B cell (primary cell): ENCODE data around the gene LCE1F. TPM values are rescaled to one million over a fixed set of nuclear protein-coding genes. Genes with fewer than 3 reads are reported as not detected.

Experiments used
- ATAC-seq: fragments of 200-7000 bp; cut with Tn5 transposase; one replicate; pipeline ENCODE4 v1.10.0; 2021; ENCODE audit warnings: low read depth, mild to moderate bottlenecking, moderate number of reproducible peaks, moderate library complexity
- CTCF ChIA-PET: fragments of 350-600 bp; sonication (Branson Sonifier 250); formaldehyde crosslinking; loops from one replicate; lab custom pipeline; 2021; ENCODE audit warnings: antibody characterized with exemption, inconsistent platforms; lab: Charles Lee
- POLR2A ChIA-PET: fragments of 350-600 bp; sonication (Branson Sonifier 250); formaldehyde crosslinking; loops from one replicate; lab custom pipeline; 2021; ENCODE audit warnings: antibody characterized with exemption; lab: Charles Lee
- DNase-seq: peaks from one replicate; pipeline ENCODE4 v3.0.0; 2013
- H2AFZ ChIP-seq: 2 replicates; pipeline ENCODE4 v1.6.1; 2012; ENCODE audit warnings: mild to moderate bottlenecking, low read depth, low read length; ENCODE audit not compliant: insufficient read depth, poor library complexity, severe bottlenecking
- H3K27ac ChIP-seq, 2 donors: 1 replicate in 1 of 2; 2 replicates in 1 of 2; pipeline ENCODE4 v1.5.1; 2012 to 2013; ENCODE audit warnings: low read length in 2 of 2, mild to moderate bottlenecking in 2 of 2, moderate library complexity in 1 of 2
- H3K27me3 ChIP-seq, 4 experiments: fragments of 200-600 bp in 1 of 4; sonication (generic) in 1 of 4; replicated peaks in 1 of 4; 1 replicate in 2 of 4; 2 replicates in 2 of 4; pipeline versions ENCODE4 v1.6.1 to v1.7.0; 2013 to 2016; ENCODE audit warnings: low read length in 3 of 4, mild to moderate bottlenecking in 2 of 4, mixed read lengths in 1 of 4, moderate library complexity in 1 of 4; ENCODE audit not compliant: insufficient read depth in 4 of 4, control insufficient read depth in 3 of 4; ENCODE audit errors: control extremely low read depth in 1 of 4
- H3K36me3 ChIP-seq, 2 experiments: replicated peaks in 1 of 2; 1 replicate in 1 of 2; 2 replicates in 1 of 2; pipeline versions ENCODE4 v1.6.1 to v1.7.1; 2013; ENCODE audit warnings: low read length in 1 of 2; ENCODE audit not compliant: insufficient read depth in 2 of 2, control insufficient read depth in 1 of 2; ENCODE audit errors: control extremely low read depth in 1 of 2, extremely low read depth in 1 of 2
- H3K4me1 ChIP-seq, 2 donors: fragments of 200-600 bp in 1 of 2; sonication (generic) in 1 of 2; 1 replicate in 1 of 2; 2 replicates in 1 of 2; pipeline versions ENCODE4 v1.5.1 to v1.6.1; 2013 to 2017; ENCODE audit warnings: low read length in 2 of 2; ENCODE audit not compliant: control insufficient read depth in 2 of 2, insufficient read depth in 2 of 2
- H3K4me2 ChIP-seq: replicated peaks from 2 replicates; pipeline ENCODE3; 2012; ENCODE audit warnings: mild to moderate bottlenecking, low read depth, low read length; ENCODE audit not compliant: poor library complexity, severe bottlenecking
- H3K4me3 ChIP-seq, 5 experiments: fragments of 200-600 bp in 1 of 5; sonication (generic) in 1 of 5; 1 replicate in 3 of 5; 2 replicates in 2 of 5; pipeline versions ENCODE4 v1.5.1 to v1.7.0; 2011 to 2016; ENCODE audit warnings: low read length in 4 of 5, mild to moderate bottlenecking in 4 of 5, low read depth in 2 of 5, control low read depth in 1 of 5, moderate library complexity in 1 of 5; ENCODE audit not compliant: insufficient read depth in 1 of 5; ENCODE audit errors: control extremely low read depth in 1 of 5, extremely low read depth in 1 of 5
- H3K79me2 ChIP-seq: fragments of 200-600 bp; sonication (generic); one replicate; pipeline ENCODE4 v1.6.0; 2016; ENCODE audit warnings: low read length; ENCODE audit not compliant: control insufficient read depth, insufficient read depth
- H3K9ac ChIP-seq: fragments of 200-600 bp; sonication (generic); 2 replicates; pipeline ENCODE4 v1.6.1; 2017; ENCODE audit warnings: mild to moderate bottlenecking, low read length, moderate library complexity
- H3K9me3 ChIP-seq, 3 donors: one replicate each; pipeline versions ENCODE4 v1.6.1 to v1.7.1; 2013; ENCODE audit warnings: low read length in 2 of 3; ENCODE audit not compliant: control insufficient read depth in 2 of 3, insufficient read depth in 1 of 3; ENCODE audit errors: control extremely low read depth in 1 of 3
- H4K20me1 ChIP-seq: 2 replicates; pipeline ENCODE4 v1.6.0; 2012; ENCODE audit warnings: mild to moderate bottlenecking, low read length; ENCODE audit not compliant: insufficient read depth, control insufficient read depth, poor library complexity, severe bottlenecking
- H3K27ac Mint-ChIP-seq: one replicate; pipeline ENCODE4 v1.8.0; 2021; ENCODE audit warnings: mixed read lengths
- H3K27me3 Mint-ChIP-seq: one replicate; pipeline ENCODE4 v1.8.0; 2021; ENCODE audit warnings: mixed read lengths
- H3K4me1 Mint-ChIP-seq: one replicate; pipeline ENCODE4 v1.8.0; 2021; ENCODE audit warnings: mixed read lengths
- H3K4me3 Mint-ChIP-seq: one replicate; pipeline ENCODE4 v1.8.0; 2021; ENCODE audit warnings: mixed read lengths
- H3K9me3 Mint-ChIP-seq: one replicate; pipeline ENCODE4 v1.8.0; 2022; ENCODE audit warnings: mixed read lengths; ENCODE audit not compliant: insufficient read depth
- EZH2 ChIP-seq: IDR thresholded peaks from 2 replicates; pipeline ENCODE4 v1.6.1; 2012; ENCODE audit warnings: borderline replicate concordance, low read depth, mild to moderate bottlenecking, moderate library complexity, low read length; ENCODE audit not compliant: insufficient read depth, poor library complexity, severe bottlenecking
- WGBS: methylation state at CpG from one replicate; pipeline ENCODE4 v1.1.5; 2013; ENCODE audit warnings: missing lambda C conversion rate; ENCODE audit not compliant: insufficient coverage; 5-methylcytosine and 5-hydroxymethylcytosine counted together
- intact Hi-C: fragments of 100-400 bp; cut with micrococcal nuclease; formaldehyde crosslinking; loops from one replicate; pipeline ENCODE4 v1.10.0; 2022
- polyA plus RNA-seq: library from polyadenylated mRNA; depleted of rRNA; stranded (reverse); fragments of >200 nt; gene quantifications from 2 replicates; pipeline ENCODE4 v1.2.3, GENCODE V29; 2012
- total RNA-seq, 2 donors: library from RNA; stranded (reverse); fragments of 120-200 nt in 1 of 2; gene quantifications; 1 replicate in 1 of 2; 2 replicates in 1 of 2; pipeline versions ENCODE4 v1.2.3 to v1.2.4, GENCODE V29; 2013 to 2022
- TF ChIP-seq, protein P1 (sequence below): fragments of 200-600 bp; IDR thresholded peaks from one replicate; pipeline ENCODE4 v1.8.0; 2022; ENCODE audit warnings: antibody characterized with exemption, mild to moderate bottlenecking

LCE1F gene
- total and polyA plus RNA-seq, 2 donors (not counting 1 experiment from before 2014, with no cell fraction given), result not detected

DNA sequence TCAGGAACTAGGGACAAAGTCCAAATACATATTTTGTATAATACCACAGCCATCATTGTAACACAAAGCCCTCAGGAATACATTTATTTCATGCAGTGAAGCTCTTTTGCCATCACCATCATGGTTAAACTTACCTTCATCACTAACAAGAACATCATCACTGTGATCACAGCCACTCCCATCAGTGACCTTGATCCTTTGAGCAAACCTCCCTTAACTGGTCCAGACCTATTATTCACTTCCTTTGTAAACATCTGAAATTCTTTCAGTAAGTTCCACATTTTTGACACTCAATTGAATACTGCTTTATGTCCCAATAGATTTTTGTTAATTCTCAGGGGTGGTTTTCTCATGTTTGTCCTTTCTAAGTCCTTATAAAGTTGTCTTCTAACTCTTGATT lies 33.3 kb upstream of the LCE1F start:
- Mint-ChIP-seq H3K4me1 (no peaks in the 10 kb centered on the region), H3K27me3 (peaks cover 35% of the 10 kb centered on the region), H3K27ac (no peak overlapping the region), H3K4me3 (no peak overlapping the region), H3K9me3 (no peaks in the 10 kb centered on the region)
- H3K9me3 ChIP-seq, result no peaks in the 10 kb centered on the region
- no peaks in the 10 kb centered on the region for H3K36me3 ChIP-seq
- H3K4me2 ChIP-seq, result no peak overlapping the region
- H3K27me3 ChIP-seq, result peaks cover 0 to 9% (median under 1%) of the 10 kb centered on the region in 4 experiments
- no peak overlapping the region for H2AFZ ChIP-seq
- no peak overlapping the region for H3K27ac ChIP-seq
- H3K79me2 ChIP-seq, result no peaks in the 10 kb centered on the region
- ATAC-seq (no peak), DNase-seq (no peak)
- TF ChIP-seq, protein P1, sequence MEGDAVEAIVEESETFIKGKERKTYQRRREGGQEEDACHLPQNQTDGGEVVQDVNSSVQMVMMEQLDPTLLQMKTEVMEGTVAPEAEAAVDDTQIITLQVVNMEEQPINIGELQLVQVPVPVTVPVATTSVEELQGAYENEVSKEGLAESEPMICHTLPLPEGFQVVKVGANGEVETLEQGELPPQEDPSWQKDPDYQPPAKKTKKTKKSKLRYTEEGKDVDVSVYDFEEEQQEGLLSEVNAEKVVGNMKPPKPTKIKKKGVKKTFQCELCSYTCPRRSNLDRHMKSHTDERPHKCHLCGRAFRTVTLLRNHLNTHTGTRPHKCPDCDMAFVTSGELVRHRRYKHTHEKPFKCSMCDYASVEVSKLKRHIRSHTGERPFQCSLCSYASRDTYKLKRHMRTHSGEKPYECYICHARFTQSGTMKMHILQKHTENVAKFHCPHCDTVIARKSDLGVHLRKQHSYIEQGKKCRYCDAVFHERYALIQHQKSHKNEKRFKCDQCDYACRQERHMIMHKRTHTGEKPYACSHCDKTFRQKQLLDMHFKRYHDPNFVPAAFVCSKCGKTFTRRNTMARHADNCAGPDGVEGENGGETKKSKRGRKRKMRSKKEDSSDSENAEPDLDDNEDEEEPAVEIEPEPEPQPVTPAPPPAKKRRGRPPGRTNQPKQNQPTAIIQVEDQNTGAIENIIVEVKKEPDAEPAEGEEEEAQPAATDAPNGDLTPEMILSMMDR, result no peak
- no peak for TF ChIP-seq EZH2
- H3K4me1 ChIP-seq, result no peaks in the 10 kb centered on the region
- intact Hi-C loops, result no loop called here
- no peaks in the 10 kb centered on the region for H4K20me1 ChIP-seq
- ChIA-PET CTCF (no interaction called here), POLR2A (no interaction called here)
- H3K9ac ChIP-seq, result no peak overlapping the region
- no peak overlapping the region for H3K4me3 ChIP-seq

DNA sequence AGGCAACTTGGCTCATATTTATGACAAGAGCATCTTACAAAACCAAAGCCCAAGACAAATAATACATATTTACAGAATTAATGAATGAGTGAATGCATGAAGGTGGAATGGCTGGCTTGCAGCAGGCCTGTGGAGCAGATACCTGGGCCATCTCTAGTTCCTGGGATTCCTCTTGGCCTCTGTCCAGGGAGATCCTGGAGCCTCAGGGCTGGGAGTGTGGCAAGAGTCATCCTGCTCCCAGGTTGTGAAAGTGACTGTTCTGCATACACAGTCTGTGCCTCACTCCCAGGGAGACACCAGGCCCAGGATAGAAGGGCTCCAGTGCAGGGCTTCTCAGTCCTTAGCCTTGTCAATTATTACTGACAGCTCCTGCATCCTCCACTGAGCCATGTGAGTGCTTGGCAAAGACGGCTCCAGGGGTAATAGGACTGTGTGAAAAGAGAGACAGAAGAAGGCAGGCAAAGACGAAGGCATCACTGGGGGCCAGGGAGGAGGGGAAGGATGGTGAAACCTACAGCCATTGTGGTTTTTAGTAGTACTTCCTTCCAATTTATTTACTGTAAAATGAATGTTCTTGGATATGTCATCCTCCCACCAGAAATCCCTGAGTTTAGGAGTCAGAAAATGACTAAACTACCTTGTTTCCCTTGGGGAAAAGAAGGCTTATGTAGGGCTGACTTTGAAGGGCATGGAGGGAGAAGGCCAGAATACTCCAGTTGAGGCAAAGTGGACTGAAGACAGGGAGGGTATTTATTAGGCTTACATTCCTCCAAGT lies 31.4 kb upstream of the LCE1F start:
- no peaks in the 10 kb centered on the region for H4K20me1 ChIP-seq
- Mint-ChIP-seq H3K9me3 (no peaks in the 10 kb centered on the region), H3K27me3 (peaks cover 20% of the 10 kb centered on the region), H3K27ac (no peak overlapping the region), H3K4me1 (no peaks in the 10 kb centered on the region), H3K4me3 (no peak overlapping the region)
- no CpG with 5 or more reads among the region's 2 CpGs for WGBS
- no peaks in the 10 kb centered on the region for H3K9me3 ChIP-seq
- no peak overlapping the region for H2AFZ ChIP-seq
- no peak overlapping the region for H3K27ac ChIP-seq
- no peak overlapping the region for H3K9ac ChIP-seq
- no peaks in the 10 kb centered on the region for H3K79me2 ChIP-seq
- ATAC-seq (no peak), DNase-seq (no peak)
- no peaks in the 10 kb centered on the region for H3K36me3 ChIP-seq
- CTCF ChIA-PET, result no interaction called here
- POLR2A ChIA-PET, result no interaction called here
- H3K27me3 ChIP-seq, result peaks cover 0 to 4% (median 0%) of the 10 kb centered on the region in 4 experiments
- intact Hi-C loops, result no loop called here
- H3K4me3 ChIP-seq, result no peak overlapping the region
- no peak for TF ChIP-seq EZH2
- TF ChIP-seq, protein P1, result no peak
- H3K4me2 ChIP-seq, result no peak overlapping the region
- H3K4me1 ChIP-seq, result no peaks in the 10 kb centered on the region
